ENCODE data around the gene RNF212B.
"Not testable (repeated sequence)": the region's sequence is repeated elsewhere in the genome, so short reads cannot be mapped to it uniquely, and the experiment has no call there.

Gene RNF212B

GRCh38 chr14:23208324-23208723 is 29.4 kb upstream of the RNF212B start:
- no peak overlapping the region for H3K27ac ChIP-seq
- no peak for TF ChIP-seq CTCF (conservative IDR thresholded peaks at IDR 0.05)

GRCh38 chr14:23209651-23210423 is 27.9 kb upstream of the RNF212B start:
- no peak for TF ChIP-seq CTCF (conservative IDR thresholded peaks at IDR 0.05)
- no peak overlapping the region for H3K27ac ChIP-seq

DNA sequence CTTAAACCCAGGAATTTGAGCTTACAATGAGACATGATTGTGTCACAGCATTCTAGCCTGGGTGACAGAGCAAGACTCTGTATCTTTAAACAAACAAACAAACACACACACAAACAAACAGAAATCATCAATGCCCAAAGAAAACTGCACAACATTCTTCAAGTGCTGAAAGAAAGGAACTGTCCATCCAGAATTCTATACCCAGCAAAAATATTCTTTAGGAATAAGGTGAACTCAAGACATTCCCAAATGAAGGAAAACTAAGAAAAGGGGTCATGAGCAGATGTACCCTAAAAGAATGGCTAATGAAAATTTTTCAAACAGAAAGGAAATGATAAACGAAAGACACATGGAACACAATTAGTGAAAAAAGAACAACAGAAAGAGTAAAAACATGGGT is 22.3 kb upstream of the RNF212B start:
- TF ChIP-seq CTCF (conservative IDR thresholded peaks at IDR 0.05): no peak
- H3K27ac ChIP-seq: no peak overlapping the region

GRCh38 chr14:23217032-23218020 is 20.4 kb upstream of the RNF212B start:
- TF ChIP-seq CTCF (conservative IDR thresholded peaks at IDR 0.05): no peak
- no peak overlapping the region for H3K27ac ChIP-seq

- no peak overlapping the region for H3K27ac ChIP-seq
- TF ChIP-seq CTCF (conservative IDR thresholded peaks at IDR 0.05): no peak
These were observed 18.7 kb upstream of the RNF212B start for GRCh38 chr14:23219075-23219474.

GRCh38 chr14:23224958-23225357 is 12.8 kb upstream of the RNF212B start:
- not testable (repeated sequence) for H3K27ac ChIP-seq

DNA sequence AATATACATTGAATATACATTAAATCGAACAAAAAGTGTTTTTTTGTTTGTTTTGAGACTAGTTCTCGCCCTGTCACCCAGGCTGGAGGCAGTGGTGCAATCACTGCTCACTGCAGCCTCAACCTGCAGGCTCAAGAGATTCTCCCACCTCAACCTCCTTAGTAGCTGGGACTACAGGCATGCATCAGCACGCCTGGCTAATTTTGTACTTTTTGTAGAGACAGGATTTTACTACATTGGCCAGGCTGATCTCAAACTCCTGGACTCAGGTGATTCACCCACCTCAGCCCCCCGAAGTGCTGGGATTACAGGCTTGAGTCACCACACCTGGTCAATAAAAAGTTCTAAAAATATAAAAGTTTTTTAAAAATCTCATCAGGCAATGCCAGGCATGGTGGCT is 10.2 kb upstream of the RNF212B start:
- no peak for TF ChIP-seq CTCF (conservative IDR thresholded peaks at IDR 0.05)
- H3K27ac ChIP-seq: no peak overlapping the region

All from VCaP (cell line).